HL-60 (cell line): ENCODE data around the gene IL1RAPL1.

Experiments used
- DNase-seq, 2 experiments: peaks; one replicate each; pipeline ENCODE4 v3.0.0-alpha.2; 2010 to 2020; ENCODE audit warnings: low read depth in 1 of 2, low spot score in 1 of 2
- H3K27ac ChIP-seq: fragments of 250-450 bp; sonication (Bioruptor Pico); replicated peaks from 2 replicates; pipeline ENCODE4 v1.5.1; 2020; ENCODE audit warnings: mild to moderate bottlenecking, moderate library complexity
- H3K27me3 ChIP-seq: fragments of 250-450 bp; sonication (Bioruptor Pico); 2 replicates; pipeline ENCODE4 v1.5.1; 2021; ENCODE audit warnings: mild to moderate bottlenecking, moderate library complexity; ENCODE audit not compliant: insufficient read depth, poor library complexity, severe bottlenecking
- H3K4me3 ChIP-seq: replicated peaks from 2 replicates; pipeline ENCODE4 v1.5.1; 2011; ENCODE audit warnings: mild to moderate bottlenecking, control low read depth, low read length; ENCODE audit not compliant: insufficient read depth
- GABPA ChIP-seq: IDR thresholded peaks from 2 replicates; pipeline ENCODE4 v1.6.1; 2012; ENCODE audit warnings: low read depth
- POLR2AphosphoS5 ChIP-seq: IDR thresholded peaks from 2 replicates; pipeline ENCODE4 v1.6.1; 2012; ENCODE audit warnings: low read depth
- SPI1 ChIP-seq: IDR thresholded peaks from 2 replicates; pipeline ENCODE4 v1.6.1; 2012; ENCODE audit warnings: low read depth, mild to moderate bottlenecking, borderline replicate concordance
- TF ChIP-seq, protein P1 (sequence below): IDR thresholded peaks from 2 replicates; pipeline ENCODE4 v1.6.1; 2012; ENCODE audit warnings: low read depth; ENCODE audit not compliant: insufficient replicate concordance
- TF ChIP-seq, protein P2 (sequence below): IDR thresholded peaks from one replicate; pipeline ENCODE4 v1.5.1; 2011; ENCODE audit warnings: low read length, control low read depth, inconsistent platforms; ENCODE audit not compliant: insufficient read depth

IL1RAPL1 gene

DNA sequence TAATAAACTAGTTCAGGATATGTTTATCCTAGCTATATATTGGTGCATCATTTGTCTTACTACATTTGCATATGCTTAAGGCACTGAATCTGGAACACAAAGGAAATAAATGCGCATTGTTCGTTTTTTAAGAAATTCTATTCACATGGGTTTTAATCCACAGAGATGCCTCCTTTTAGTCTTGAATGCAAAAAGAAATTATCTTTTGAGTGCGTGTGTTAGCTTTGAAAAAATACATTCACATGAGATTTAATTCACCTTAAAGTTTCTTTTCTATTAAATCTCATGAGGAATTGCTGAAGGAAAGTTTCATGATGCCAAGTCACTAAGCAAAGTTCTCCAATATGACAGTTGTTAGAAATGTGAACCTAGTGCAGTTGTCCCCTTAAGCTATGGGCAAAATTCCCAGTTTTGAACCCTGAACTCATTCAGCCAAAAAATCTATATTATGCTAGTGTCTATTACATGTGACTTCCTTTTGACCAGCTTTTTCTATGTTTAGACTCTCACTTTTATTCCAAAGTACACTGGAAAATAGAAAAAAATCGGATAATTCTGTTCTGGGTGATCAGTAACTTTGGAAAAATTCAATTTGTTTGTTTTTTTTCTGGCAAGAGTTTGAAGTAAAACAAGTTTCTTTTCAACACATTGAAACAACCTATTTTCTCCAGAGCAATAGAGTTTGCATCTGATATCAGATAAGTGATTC is 1201.9 kb downstream of the IL1RAPL1 start:
- no peak overlapping the region for H3K4me3 ChIP-seq
- no peaks in the 10 kb centered on the region for H3K27me3 ChIP-seq
- no peak overlapping the region for H3K27ac ChIP-seq
- DNase-seq = no peak
- TF ChIP-seq POLR2AphosphoS5 (no peak), SPI1 (no peak), GABPA (no peak)
- TF ChIP-seq, protein P1, sequence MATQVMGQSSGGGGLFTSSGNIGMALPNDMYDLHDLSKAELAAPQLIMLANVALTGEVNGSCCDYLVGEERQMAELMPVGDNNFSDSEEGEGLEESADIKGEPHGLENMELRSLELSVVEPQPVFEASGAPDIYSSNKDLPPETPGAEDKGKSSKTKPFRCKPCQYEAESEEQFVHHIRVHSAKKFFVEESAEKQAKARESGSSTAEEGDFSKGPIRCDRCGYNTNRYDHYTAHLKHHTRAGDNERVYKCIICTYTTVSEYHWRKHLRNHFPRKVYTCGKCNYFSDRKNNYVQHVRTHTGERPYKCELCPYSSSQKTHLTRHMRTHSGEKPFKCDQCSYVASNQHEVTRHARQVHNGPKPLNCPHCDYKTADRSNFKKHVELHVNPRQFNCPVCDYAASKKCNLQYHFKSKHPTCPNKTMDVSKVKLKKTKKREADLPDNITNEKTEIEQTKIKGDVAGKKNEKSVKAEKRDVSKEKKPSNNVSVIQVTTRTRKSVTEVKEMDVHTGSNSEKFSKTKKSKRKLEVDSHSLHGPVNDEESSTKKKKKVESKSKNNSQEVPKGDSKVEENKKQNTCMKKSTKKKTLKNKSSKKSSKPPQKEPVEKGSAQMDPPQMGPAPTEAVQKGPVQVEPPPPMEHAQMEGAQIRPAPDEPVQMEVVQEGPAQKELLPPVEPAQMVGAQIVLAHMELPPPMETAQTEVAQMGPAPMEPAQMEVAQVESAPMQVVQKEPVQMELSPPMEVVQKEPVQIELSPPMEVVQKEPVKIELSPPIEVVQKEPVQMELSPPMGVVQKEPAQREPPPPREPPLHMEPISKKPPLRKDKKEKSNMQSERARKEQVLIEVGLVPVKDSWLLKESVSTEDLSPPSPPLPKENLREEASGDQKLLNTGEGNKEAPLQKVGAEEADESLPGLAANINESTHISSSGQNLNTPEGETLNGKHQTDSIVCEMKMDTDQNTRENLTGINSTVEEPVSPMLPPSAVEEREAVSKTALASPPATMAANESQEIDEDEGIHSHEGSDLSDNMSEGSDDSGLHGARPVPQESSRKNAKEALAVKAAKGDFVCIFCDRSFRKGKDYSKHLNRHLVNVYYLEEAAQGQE = no peak
- TF ChIP-seq, protein P2, sequence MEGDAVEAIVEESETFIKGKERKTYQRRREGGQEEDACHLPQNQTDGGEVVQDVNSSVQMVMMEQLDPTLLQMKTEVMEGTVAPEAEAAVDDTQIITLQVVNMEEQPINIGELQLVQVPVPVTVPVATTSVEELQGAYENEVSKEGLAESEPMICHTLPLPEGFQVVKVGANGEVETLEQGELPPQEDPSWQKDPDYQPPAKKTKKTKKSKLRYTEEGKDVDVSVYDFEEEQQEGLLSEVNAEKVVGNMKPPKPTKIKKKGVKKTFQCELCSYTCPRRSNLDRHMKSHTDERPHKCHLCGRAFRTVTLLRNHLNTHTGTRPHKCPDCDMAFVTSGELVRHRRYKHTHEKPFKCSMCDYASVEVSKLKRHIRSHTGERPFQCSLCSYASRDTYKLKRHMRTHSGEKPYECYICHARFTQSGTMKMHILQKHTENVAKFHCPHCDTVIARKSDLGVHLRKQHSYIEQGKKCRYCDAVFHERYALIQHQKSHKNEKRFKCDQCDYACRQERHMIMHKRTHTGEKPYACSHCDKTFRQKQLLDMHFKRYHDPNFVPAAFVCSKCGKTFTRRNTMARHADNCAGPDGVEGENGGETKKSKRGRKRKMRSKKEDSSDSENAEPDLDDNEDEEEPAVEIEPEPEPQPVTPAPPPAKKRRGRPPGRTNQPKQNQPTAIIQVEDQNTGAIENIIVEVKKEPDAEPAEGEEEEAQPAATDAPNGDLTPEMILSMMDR = no peak

DNA sequence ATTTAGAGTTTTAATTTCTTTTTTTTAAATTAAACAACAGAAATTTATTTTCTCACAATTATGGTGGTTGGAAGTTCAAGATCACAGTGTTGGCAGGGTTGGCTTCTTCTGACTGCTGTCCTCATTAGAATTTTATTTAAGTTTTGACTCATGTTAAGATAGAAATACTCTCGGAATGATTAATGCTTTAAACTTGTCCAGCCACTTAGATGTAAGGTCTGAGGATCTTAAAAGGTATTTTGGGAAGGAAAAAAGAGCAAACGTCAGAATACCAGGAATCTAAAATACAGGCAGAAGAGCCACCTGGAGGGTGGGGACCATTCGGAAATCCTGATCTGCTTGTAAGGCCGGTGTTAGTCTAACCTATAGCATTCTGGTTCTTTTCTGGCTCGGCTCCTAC is 1205.1 kb downstream of the IL1RAPL1 start:
- no peak overlapping the region for H3K4me3 ChIP-seq
- no peak for DNase-seq

DNA sequence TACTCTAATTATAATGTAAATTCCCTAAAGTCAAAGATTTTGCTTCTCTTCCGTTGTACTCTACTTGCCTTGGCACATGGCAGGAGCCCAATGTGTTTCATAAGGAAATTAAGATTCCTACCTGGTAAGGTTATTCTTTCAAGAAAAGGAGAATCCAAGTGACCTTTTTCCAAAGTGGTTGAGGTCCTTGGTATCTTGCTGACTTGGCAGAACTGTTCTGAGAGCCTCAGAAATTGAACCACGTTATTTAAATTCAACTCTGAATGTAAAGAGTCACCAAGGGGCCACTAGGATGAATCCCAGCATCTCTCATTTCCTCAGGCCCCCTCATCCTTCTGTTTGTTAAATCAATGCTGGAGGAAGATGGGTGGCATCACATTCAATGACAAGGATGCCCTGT is 1209.9 kb downstream of the IL1RAPL1 start:
- no peak overlapping the region for H3K27ac ChIP-seq
- TF ChIP-seq, protein P1 = no peak
- TF ChIP-seq POLR2AphosphoS5 = no peak
- TF ChIP-seq, protein P2 = no peak
- TF ChIP-seq GABPA = no peak

More for the DNA sequence above, 1205.1 kb downstream of the IL1RAPL1 start:
- H3K27me3 ChIP-seq = no peaks in the 10 kb centered on the region
- no peak overlapping the region for H3K27ac ChIP-seq
- TF ChIP-seq, protein P1 = no peak
- TF ChIP-seq, protein P2 = no peak
- TF ChIP-seq POLR2AphosphoS5 (no peak), GABPA (no peak), SPI1 (no peak)

More for the DNA sequence above, 1209.9 kb downstream of the IL1RAPL1 start:
- Histone ChIP-seq H3K4me3 (no peak overlapping the region), H3K27me3 (no peaks in the 10 kb centered on the region)
- DNase-seq = no peak
